HCT116 (cell line): ENCODE measurements around the gene KCNRG. TPM values are rescaled to one million over a fixed set of nuclear protein-coding genes. Genes with fewer than 3 reads are reported as not detected.

ENCODE experiments used
- ATAC-seq: fragments of 200-7000 bp; cut with Tn5 transposase; 2 replicates; pipeline ENCODE4 v1.9.1; 2020; ENCODE audit warnings: mild to moderate bottlenecking, moderate library complexity
- BruUV-seq: library from RNA; stranded (reverse); fragments of 400-500 nt; replicated peaks from 2 replicates; lab custom pipeline; 2021; lab: Mats Ljungman, UMichigan
- CTCF ChIA-PET: fragments of 300-600 bp; sonication (Branson Sonifier 250); formaldehyde crosslinking; loops from one replicate; lab custom pipeline; 2021; ENCODE audit warnings: antibody characterized with exemption; lab: Charles Lee
- POLR2A ChIA-PET: fragments of 300-600, 350-600 bp; sonication (Branson Sonifier 250); formaldehyde crosslinking; loops from one replicate; lab custom pipeline; 2021; ENCODE audit warnings: antibody characterized with exemption; lab: Charles Lee
- RAD21 ChIA-PET, 2 experiments: fragments of 300-600 bp; sonication (Branson Sonifier 250); formaldehyde crosslinking; loops; one replicate each; lab custom pipeline; 2023; ENCODE audit warnings: low total read pairs in 2 of 2; ENCODE audit not compliant: uncharacterized antibody in 2 of 2, unreplicated experiment in 2 of 2, low non-redundant PET in 1 of 2; lab: Charles Lee
- DNase-seq: peaks from one replicate; pipeline ENCODE4 v3.0.0-alpha.2; 2010; ENCODE audit warnings: low read depth, low spot score
- H2AFZ ChIP-seq: fragments of 200-600 bp; shearing (Covaris generic), sonication (generic); 2 replicates; pipeline ENCODE4 v1.6.1; 2017; ENCODE audit warnings: low read depth, mixed run types, mixed read lengths, antibody characterized with exemption, low read length; ENCODE audit not compliant: poor library complexity, severe bottlenecking
- H3K27ac ChIP-seq: 2 replicates; pipeline ENCODE4 v1.5.1; 2012; ENCODE audit warnings: low read depth, low read length
- H3K27me3 ChIP-seq: fragments of 200-600 bp; sonication (generic); 2 replicates; pipeline ENCODE4 v1.6.1; 2016; ENCODE audit warnings: mixed run types, low read length, mixed read lengths; ENCODE audit not compliant: insufficient read depth
- H3K36me3 ChIP-seq, 2 experiments: fragments of 200-500 bp in 1 of 2; fragments of 200-600 bp in 1 of 2; sonication (Bioruptor generic) in 1 of 2; sonication (generic) in 1 of 2; 2 replicates each; pipeline versions ENCODE4 v1.5.1 to v1.6.1; 2014 to 2016; ENCODE audit warnings: low read length in 2 of 2, inconsistent platforms in 1 of 2, mixed read lengths in 1 of 2, mixed run types in 1 of 2; ENCODE audit not compliant: insufficient read depth in 2 of 2, control insufficient read depth in 1 of 2
- H3K4me1 ChIP-seq, 2 experiments: fragments of 200-600 bp in 1 of 2; sonication (generic) in 1 of 2; 2 replicates each; pipeline versions ENCODE4 v1.5.1 to v1.6.1; 2012 to 2017; ENCODE audit warnings: low read length in 2 of 2, inconsistent platforms in 1 of 2, mild to moderate bottlenecking in 1 of 2, mixed read lengths in 1 of 2, mixed run types in 1 of 2, moderate library complexity in 1 of 2; ENCODE audit not compliant: insufficient read depth in 2 of 2, control insufficient read depth in 1 of 2
- H3K4me2 ChIP-seq: fragments of 200-600 bp; sonication (generic); 2 replicates; pipeline ENCODE4 v1.6.1; 2017; ENCODE audit warnings: mixed run types, low read length, mixed read lengths
- H3K4me3 ChIP-seq, 2 experiments: fragments of 200-600 bp in 1 of 2; sonication (generic) in 1 of 2; replicated peaks in 1 of 2; 2 replicates each; pipeline ENCODE4 v1.5.1; 2011 to 2016; ENCODE audit warnings: low read length in 2 of 2, control low read depth in 1 of 2, low read depth in 1 of 2, mild to moderate bottlenecking in 1 of 2, mixed read lengths in 1 of 2, mixed run types in 1 of 2
- H3K79me2 ChIP-seq: fragments of 200-600 bp; sonication (generic); 2 replicates; pipeline ENCODE4 v1.6.1; 2017; ENCODE audit warnings: mild to moderate bottlenecking, mixed run types, low read length, moderate library complexity, mixed read lengths; ENCODE audit not compliant: insufficient read depth
- H3K9ac ChIP-seq: fragments of 200-600 bp; sonication (generic); 2 replicates; pipeline ENCODE4 v1.6.1; 2016; ENCODE audit warnings: low read length, mixed read lengths
- H3K9me2 ChIP-seq: fragments of 200-600 bp; sonication (generic), shearing (Covaris generic); 2 replicates; pipeline ENCODE4 v1.6.1; 2017; ENCODE audit warnings: mixed run types, mild to moderate bottlenecking, moderate library complexity; ENCODE audit not compliant: insufficient read depth
- H3K9me3 ChIP-seq, 2 experiments: fragments of 200-500 bp in 1 of 2; fragments of 200-600 bp in 1 of 2; sonication (Bioruptor generic) in 1 of 2; sonication (generic) in 1 of 2; 2 replicates each; pipeline ENCODE4 v1.6.1; 2014 to 2017; ENCODE audit warnings: low read length in 2 of 2, mixed read lengths in 2 of 2, inconsistent platforms in 1 of 2, low read depth in 1 of 2, mild to moderate bottlenecking in 1 of 2, mixed run types in 1 of 2, moderate library complexity in 1 of 2; ENCODE audit not compliant: control insufficient read depth in 1 of 2, insufficient read depth in 1 of 2
- H4K20me1 ChIP-seq: fragments of 200-600 bp; sonication (generic), shearing (Covaris generic); 2 replicates; pipeline ENCODE4 v1.6.1; 2017; ENCODE audit warnings: mixed run types, mild to moderate bottlenecking, moderate library complexity; ENCODE audit not compliant: insufficient read depth
- CBX3 ChIP-seq: IDR thresholded peaks from 2 replicates; pipeline ENCODE4 v1.6.1; 2012; ENCODE audit warnings: low read depth
- CEBPB ChIP-seq: IDR thresholded peaks from 2 replicates; pipeline ENCODE4 v1.6.1; 2012; ENCODE audit warnings: low read depth
- EGR1 ChIP-seq: IDR thresholded peaks from 2 replicates; pipeline ENCODE4 v1.6.1; 2012; ENCODE audit warnings: low read depth
- ELF1 ChIP-seq: IDR thresholded peaks from 2 replicates; pipeline ENCODE4 v1.6.1; 2012; ENCODE audit warnings: low read depth, borderline replicate concordance
- EZH2phosphoT487 ChIP-seq: fragments of 200-600 bp; IDR thresholded peaks from 2 replicates; pipeline ENCODE4 v1.6.1; 2018; ENCODE audit warnings: antibody characterized with exemption, borderline replicate concordance
- FOSL1 ChIP-seq: IDR thresholded peaks from 2 replicates; pipeline ENCODE4 v1.6.1; 2012; ENCODE audit warnings: low read depth
- POLR2A ChIP-seq: IDR thresholded peaks from 2 replicates; pipeline ENCODE4 v1.7.0; 2011; ENCODE audit warnings: borderline replicate concordance; ENCODE audit not compliant: insufficient read depth, insufficient read length; ENCODE audit errors: extremely low read depth
- POLR2AphosphoS5 ChIP-seq: IDR thresholded peaks from 2 replicates; pipeline ENCODE4 v1.6.1; 2011; ENCODE audit warnings: mild to moderate bottlenecking, low read depth, low read length, moderate library complexity
- RAD21 ChIP-seq: IDR thresholded peaks from 2 replicates; pipeline ENCODE4 v1.6.1; 2012; ENCODE audit warnings: low read depth, mild to moderate bottlenecking
- REST ChIP-seq: IDR thresholded peaks from 2 replicates; pipeline ENCODE4 v1.6.1; 2012; ENCODE audit warnings: low read depth
- SIN3A ChIP-seq: IDR thresholded peaks from 2 replicates; pipeline ENCODE4 v1.6.1; 2012; ENCODE audit warnings: low read depth
- SP1 ChIP-seq: IDR thresholded peaks from 2 replicates; pipeline ENCODE4 v1.6.1; 2012; ENCODE audit warnings: low read depth
- SRF ChIP-seq: IDR thresholded peaks from 2 replicates; pipeline ENCODE4 v1.6.1; 2012; ENCODE audit warnings: low read depth
- TCF7L2 ChIP-seq: IDR thresholded peaks from 2 replicates; pipeline ENCODE4 v1.7.0; 2011; ENCODE audit warnings: borderline replicate concordance, inconsistent platforms; ENCODE audit not compliant: insufficient read depth, insufficient read length; ENCODE audit errors: extremely low read depth
- YY1 ChIP-seq: IDR thresholded peaks from 2 replicates; pipeline ENCODE4 v1.6.1; 2011; ENCODE audit warnings: low read length, low read depth, moderate library complexity, mild to moderate bottlenecking; ENCODE audit not compliant: insufficient replicate concordance; ENCODE audit errors: extremely low read depth
- ZFX ChIP-seq: fragments of 450-650 bp; IDR thresholded peaks from 2 replicates; pipeline ENCODE4 v1.6.1; 2017
- ZNF274 ChIP-seq: fragments of 200-500 bp; sonication (Bioruptor generic); IDR thresholded peaks from 2 replicates; pipeline ENCODE4 v1.6.1; 2014; ENCODE audit warnings: mild to moderate bottlenecking, low read depth, low read length, inconsistent platforms
- intact Hi-C: fragments of 100-400 bp; cut with micrococcal nuclease; formaldehyde crosslinking; loops from 2 replicates; pipeline ENCODE4 v1.10.0; 2022
- total RNA-seq: library from RNA; stranded (reverse); gene quantifications from one replicate; pipeline ENCODE4 v1.2.1, GENCODE V29; 2021; ENCODE audit not compliant: unreplicated experiment

Gene KCNRG
- total RNA-seq, 1 experiment from 2014 or later: 2.5 TPM

- no peak for TF ChIP-seq ELF1
- no peak for TF ChIP-seq YY1
- TF ChIP-seq SIN3A: no peak
- no peak for TF ChIP-seq CEBPB
- no peak for TF ChIP-seq ZFX
- no peak for TF ChIP-seq ZNF274
- TF ChIP-seq SRF: no peak
- no peak for TF ChIP-seq CBX3
- no peak for TF ChIP-seq EZH2phosphoT487
- no peak for TF ChIP-seq POLR2AphosphoS5
- no peak for TF ChIP-seq REST
- TF ChIP-seq SP1: no peak
- TF ChIP-seq RAD21: no peak
- TF ChIP-seq TCF7L2: no peak
- TF ChIP-seq POLR2A: no peak
- no peak for TF ChIP-seq EGR1
- TF ChIP-seq FOSL1: no peak
- H3K27ac ChIP-seq: no peak overlapping the region
- no peaks in the 10 kb centered on the region for H3K9me2 ChIP-seq
- ATAC-seq (no peak), DNase-seq (no peak)
- H3K4me1 ChIP-seq: no peaks in the 10 kb centered on the region
- ChIA-PET POLR2A (no interaction called here), RAD21 (no interaction called here), CTCF (no interaction called here)
- H3K9ac ChIP-seq: no peak overlapping the region
- H3K4me2 ChIP-seq: no peak overlapping the region
- no peak overlapping the region for H2AFZ ChIP-seq
- no peaks in the 10 kb centered on the region for H3K27me3 ChIP-seq
- no peaks in the 10 kb centered on the region for H3K9me3 ChIP-seq
- H3K79me2 ChIP-seq: peaks cover 95% of the 10 kb centered on the region
- intact Hi-C loops: no loop called here
- peaks cover 14 to 36% of the 10 kb centered on the region in 2 experiments for H3K36me3 ChIP-seq
- H4K20me1 ChIP-seq: peaks cover 19% of the 10 kb centered on the region; the same call in 1 of the 2 replicates
- no peak overlapping the region for H3K4me3 ChIP-seq
- no TSS peak for BruUV-seq
Observed at GRCh38 chr13:50068508-50068907, 53.3 kb downstream of the KCNRG start.
